IMR-90 (cell line): Measurements from ENCODE around the gene PEF1.

Experiments used
- CHD1 ChIP-seq: IDR thresholded peaks from 2 replicates; pipeline ENCODE4 v1.6.1; 2012; ENCODE audit warnings: low read depth, low read length, improper control_type of control experiment
- CTCF ChIP-seq: conservative IDR thresholded peaks from 2 replicates; pipeline ENCODE4 v1.5.1; 2012; ENCODE audit warnings: mild to moderate bottlenecking, low read depth, low read length, improper control_type of control experiment
- ELK1 ChIP-seq: fragments of 150-350 bp; IDR thresholded peaks from 2 replicates; pipeline ENCODE4 v1.6.1; 2016; ENCODE audit warnings: low read depth, mild to moderate bottlenecking, low read length, moderate library complexity, borderline replicate concordance
- FOS ChIP-seq: fragments of 150-350 bp; IDR thresholded peaks from 2 replicates; pipeline ENCODE4 v1.6.1; 2016; ENCODE audit warnings: low read depth, low read length
- MAFK ChIP-seq: IDR thresholded peaks from 2 replicates; pipeline ENCODE4 v1.6.1; 2012; ENCODE audit warnings: low read depth, low read length, improper control_type of control experiment
- MXI1 ChIP-seq: IDR thresholded peaks from 2 replicates; pipeline ENCODE4 v1.6.1; 2012; ENCODE audit warnings: low read depth, mild to moderate bottlenecking, low read length, moderate library complexity, borderline replicate concordance
- POLR2A ChIP-seq: IDR thresholded peaks from 2 replicates; pipeline ENCODE4 v1.6.1; 2012; ENCODE audit warnings: mild to moderate bottlenecking, low read depth, low read length
- RAD21 ChIP-seq: IDR thresholded peaks from 2 replicates; pipeline ENCODE4 v1.6.1; 2012; ENCODE audit warnings: low read length, improper control_type of control experiment
- RFX5 ChIP-seq: IDR thresholded peaks from 2 replicates; pipeline ENCODE4 v1.8.0; 2012; ENCODE audit warnings: low read depth, mild to moderate bottlenecking, low read length, moderate library complexity
- SMC3 ChIP-seq: fragments of 150-350 bp; IDR thresholded peaks from 2 replicates; pipeline ENCODE4 v1.6.1; 2016; ENCODE audit warnings: low read depth, mild to moderate bottlenecking, antibody characterized with exemption, low read length, moderate library complexity
- TF ChIP-seq, protein P1 (sequence below): fragments of 150-350 bp; IDR thresholded peaks from 2 replicates; pipeline ENCODE4 v1.6.1; 2017; ENCODE audit warnings: mild to moderate bottlenecking, antibody characterized with exemption, low read length, low read depth

DNA sequence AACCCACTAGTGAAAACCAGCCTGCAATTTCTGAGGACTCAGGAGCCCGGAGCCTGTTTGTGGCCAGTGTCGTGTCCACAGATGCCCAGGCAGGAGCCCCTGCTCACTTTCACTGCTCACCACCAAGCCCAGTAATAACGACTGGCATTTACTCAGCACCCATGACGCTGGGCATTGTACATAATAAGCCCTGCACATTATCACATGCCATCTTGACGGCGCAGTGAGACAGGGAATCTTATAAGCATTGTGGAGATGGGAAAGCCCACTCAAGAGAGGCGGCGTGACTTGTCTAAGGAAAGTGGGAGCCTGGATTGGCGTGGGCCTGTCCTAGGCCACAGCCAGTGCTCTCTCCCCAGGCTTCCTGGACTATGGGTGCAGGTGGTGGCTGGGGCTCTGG, 28.8 kb upstream of the PEF1 start:
- TF ChIP-seq MAFK (no peak), POLR2A (no peak), CTCF (no peak), SMC3 (no peak), FOS (no peak), MXI1 (no peak), RAD21 (no peak), RFX5 (no peak), ELK1 (no peak), CHD1 (no peak)
- TF ChIP-seq, protein P1, sequence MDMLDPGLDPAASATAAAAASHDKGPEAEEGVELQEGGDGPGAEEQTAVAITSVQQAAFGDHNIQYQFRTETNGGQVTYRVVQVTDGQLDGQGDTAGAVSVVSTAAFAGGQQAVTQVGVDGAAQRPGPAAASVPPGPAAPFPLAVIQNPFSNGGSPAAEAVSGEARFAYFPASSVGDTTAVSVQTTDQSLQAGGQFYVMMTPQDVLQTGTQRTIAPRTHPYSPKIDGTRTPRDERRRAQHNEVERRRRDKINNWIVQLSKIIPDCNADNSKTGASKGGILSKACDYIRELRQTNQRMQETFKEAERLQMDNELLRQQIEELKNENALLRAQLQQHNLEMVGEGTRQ = no peak
